NB4 (cell line): Measurements from ENCODE around the gene PDE11A.

ENCODE experiments used
- POLR2A ChIP-seq: IDR thresholded peaks from 2 replicates; pipeline ENCODE4 v1.6.1; 2011; ENCODE audit warnings: mild to moderate bottlenecking; ENCODE audit not compliant: insufficient read length; ENCODE audit errors: extremely low read depth
- TF ChIP-seq, protein P1 (sequence below): IDR thresholded peaks from one replicate; pipeline ENCODE4 v1.5.1; 2012; ENCODE audit warnings: low read depth, low read length

DNA sequence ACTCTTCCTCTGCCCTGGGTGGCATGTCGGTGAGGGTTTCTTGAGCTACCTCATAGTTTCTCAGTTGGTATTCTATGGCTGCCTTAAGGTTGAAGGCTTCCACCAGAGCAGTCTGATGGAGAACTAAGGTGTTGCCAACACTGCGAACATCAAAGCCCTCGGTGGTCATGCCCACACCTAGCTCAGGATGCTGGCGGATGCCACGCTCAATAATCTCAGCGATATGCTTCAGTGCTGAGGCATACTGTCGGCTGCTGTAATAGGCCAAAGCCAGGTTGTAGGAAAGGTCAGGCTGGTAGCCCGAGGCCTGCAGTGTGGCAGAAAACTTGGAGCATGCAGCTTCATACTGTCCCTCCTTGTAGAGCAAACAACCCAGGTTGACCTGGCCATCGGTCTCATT, 454.7 kb downstream of the PDE11A start:
- no peak for TF ChIP-seq POLR2A
- TF ChIP-seq, protein P1, sequence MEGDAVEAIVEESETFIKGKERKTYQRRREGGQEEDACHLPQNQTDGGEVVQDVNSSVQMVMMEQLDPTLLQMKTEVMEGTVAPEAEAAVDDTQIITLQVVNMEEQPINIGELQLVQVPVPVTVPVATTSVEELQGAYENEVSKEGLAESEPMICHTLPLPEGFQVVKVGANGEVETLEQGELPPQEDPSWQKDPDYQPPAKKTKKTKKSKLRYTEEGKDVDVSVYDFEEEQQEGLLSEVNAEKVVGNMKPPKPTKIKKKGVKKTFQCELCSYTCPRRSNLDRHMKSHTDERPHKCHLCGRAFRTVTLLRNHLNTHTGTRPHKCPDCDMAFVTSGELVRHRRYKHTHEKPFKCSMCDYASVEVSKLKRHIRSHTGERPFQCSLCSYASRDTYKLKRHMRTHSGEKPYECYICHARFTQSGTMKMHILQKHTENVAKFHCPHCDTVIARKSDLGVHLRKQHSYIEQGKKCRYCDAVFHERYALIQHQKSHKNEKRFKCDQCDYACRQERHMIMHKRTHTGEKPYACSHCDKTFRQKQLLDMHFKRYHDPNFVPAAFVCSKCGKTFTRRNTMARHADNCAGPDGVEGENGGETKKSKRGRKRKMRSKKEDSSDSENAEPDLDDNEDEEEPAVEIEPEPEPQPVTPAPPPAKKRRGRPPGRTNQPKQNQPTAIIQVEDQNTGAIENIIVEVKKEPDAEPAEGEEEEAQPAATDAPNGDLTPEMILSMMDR = no peak
